ENCODE results near the gene GPR179.

The GPR179 gene

GRCh38 chr17:38345743-38346142 is 2.0 kb upstream of the GPR179 start:
- DNase-seq = no peak

GRCh38 chr17:38344420-38344745 is 627 bp upstream of the GPR179 start:
- no peak for DNase-seq

- DNase-seq = no peak
Observed at GRCh38 chr17:38342886-38343607, 709 bp downstream of the GPR179 start.

GRCh38 chr17:38341035-38341721 is 2.6 kb downstream of the GPR179 start:
- no peak for DNase-seq

- no peak for DNase-seq
Observed at GRCh38 chr17:38339891-38340290, 3.9 kb downstream of the GPR179 start.

GRCh38 chr17:38338535-38338934 is 5.2 kb downstream of the GPR179 start:
- no peak for DNase-seq

GRCh38 chr17:38338053-38338452 is 5.7 kb downstream of the GPR179 start:
- no peak for DNase-seq

- no peak for DNase-seq
Observed at GRCh38 chr17:38336838-38337237, 6.9 kb downstream of the GPR179 start.

GRCh38 chr17:38334480-38335364 is 9.0 kb downstream of the GPR179 start:
- no peak for DNase-seq

GRCh38 chr17:38333635-38334295 is 10.0 kb downstream of the GPR179 start:
- DNase-seq = no peak

GRCh38 chr17:38332735-38333134 is 11.0 kb downstream of the GPR179 start:
- DNase-seq = no peak

- DNase-seq = no peak
Observed at GRCh38 chr17:38330941-38331411, 12.8 kb downstream of the GPR179 start.

GRCh38 chr17:38329808-38330730 is 13.7 kb downstream of the GPR179 start:
- DNase-seq = no peak

GRCh38 chr17:38329284-38329683 is 14.5 kb downstream of the GPR179 start:
- DNase-seq = no peak

- DNase-seq = no peak
Observed at GRCh38 chr17:38328620-38329019, 15.1 kb downstream of the GPR179 start.

- DNase-seq = no peak
Observed at GRCh38 chr17:38327936-38328335, 15.8 kb downstream of the GPR179 start.

GRCh38 chr17:38326996-38327792 is 16.6 kb downstream of the GPR179 start:
- DNase-seq = no peak

- DNase-seq = no peak
Observed at GRCh38 chr17:38325221-38325851, 18.4 kb downstream of the GPR179 start.

- DNase-seq = no peak
Observed at GRCh38 chr17:38324772-38325171, 19.0 kb downstream of the GPR179 start.

- DNase-seq = no peak
Observed at GRCh38 chr17:38324141-38324697, 19.5 kb downstream of the GPR179 start.
